Endothelial cell of umbilical vein (primary cell): ENCODE results near the gene NPM1. TPM values are rescaled to one million over a fixed set of nuclear protein-coding genes. Genes with fewer than 3 reads are reported as not detected.
A peak's percentile ranks its signal among the peaks of the same experiment; 100 is the strongest.

ENCODE experiments used
- BruUV-seq: library from RNA; stranded (reverse); fragments of 400-500 nt; replicated peaks from 2 replicates; lab custom pipeline; 2021; lab: Mats Ljungman, UMichigan
- CTCF ChIA-PET: fragments of 300-600, 350-600 bp; sonication (Branson Sonifier 250); formaldehyde crosslinking; loops from one replicate; lab custom pipeline; 2021; ENCODE audit warnings: antibody characterized with exemption, inconsistent platforms; lab: Charles Lee
- POLR2A ChIA-PET: fragments of 300-600, 350-600 bp; sonication (Branson Sonifier 250); formaldehyde crosslinking; loops from one replicate; lab custom pipeline; 2021; ENCODE audit warnings: antibody characterized with exemption, inconsistent platforms; lab: Charles Lee
- DNase-seq: peaks from one replicate; pipeline ENCODE4 v3.0.0-alpha.2; 2011; ENCODE audit warnings: low read depth, low spot score
- FAIRE-seq: peaks from 2 replicates; lab custom pipeline; 2011; peaks lifted over from hg19 to GRCh38; lab: Jason Lieb, UNC
- H2AFZ ChIP-seq: 2 replicates; pipeline ENCODE4 v1.6.0; 2012; ENCODE audit warnings: low read depth, low read length, control low read depth, inconsistent platforms
- H3K27ac ChIP-seq: 2 replicates; pipeline ENCODE4 v1.5.1; 2011; ENCODE audit warnings: low read depth, mild to moderate bottlenecking, control low read depth, low read length, moderate library complexity; ENCODE audit not compliant: insufficient read depth
- H3K27me3 ChIP-seq, 2 experiments: 2 replicates each; pipeline versions ENCODE4 v1.6.0 to v1.6.1; 2011; ENCODE audit warnings: low read length in 2 of 2, mixed read lengths in 1 of 2; ENCODE audit not compliant: control insufficient read depth in 2 of 2, insufficient read depth in 2 of 2
- H3K36me3 ChIP-seq, 2 experiments: 2 replicates in 1 of 2; 3 replicates in 1 of 2; pipeline ENCODE4 v1.5.1; 2011; ENCODE audit warnings: low read length in 2 of 2, mild to moderate bottlenecking in 1 of 2, moderate library complexity in 1 of 2; ENCODE audit not compliant: control insufficient read depth in 2 of 2, insufficient read depth in 2 of 2; ENCODE audit errors: extremely low read depth in 1 of 2
- H3K4me1 ChIP-seq: 3 replicates; pipeline ENCODE4 v1.5.1; 2011; ENCODE audit warnings: mild to moderate bottlenecking, low read length; ENCODE audit not compliant: control insufficient read depth, insufficient read depth; ENCODE audit errors: extremely low read depth
- H3K4me2 ChIP-seq: 2 replicates; pipeline ENCODE4 v1.6.1; 2011; ENCODE audit warnings: low read length, control low read depth, mixed read lengths; ENCODE audit not compliant: insufficient read depth
- H3K4me3 ChIP-seq, 3 experiments: fragments of 200-600 bp in 1 of 3; sonication (generic), shearing (Covaris generic) in 1 of 3; replicated peaks in 1 of 3; 2 replicates each; pipeline ENCODE4 v1.5.1; 2011 to 2016; ENCODE audit warnings: control low read depth in 3 of 3, low read length in 3 of 3, mild to moderate bottlenecking in 2 of 3, inconsistent platforms in 1 of 3, low read depth in 1 of 3, moderate library complexity in 1 of 3; ENCODE audit not compliant: insufficient read depth in 1 of 3
- H3K79me2 ChIP-seq: 2 replicates; pipeline ENCODE4 v1.6.0; 2012; ENCODE audit warnings: low read length, inconsistent platforms; ENCODE audit not compliant: control insufficient read depth, insufficient read depth
- H3K9ac ChIP-seq: replicated peaks from 2 replicates; pipeline ENCODE3; 2011; ENCODE audit warnings: low read length, control low read depth; ENCODE audit not compliant: insufficient read depth; ENCODE audit errors: extremely low read depth
- H3K9me1 ChIP-seq: replicated peaks from 3 replicates; pipeline ENCODE4 v1.6.0; 2011; ENCODE audit warnings: mild to moderate bottlenecking, low read length; ENCODE audit not compliant: control insufficient read depth, insufficient read depth; ENCODE audit errors: extremely low read depth
- H3K9me3 ChIP-seq: replicated peaks from 2 replicates; pipeline ENCODE4 v1.5.1; 2012; ENCODE audit warnings: low read length, inconsistent platforms; ENCODE audit not compliant: control insufficient read depth, insufficient read depth
- H4K20me1 ChIP-seq: replicated peaks from 2 replicates; pipeline ENCODE3; 2011; ENCODE audit warnings: mild to moderate bottlenecking, low read length; ENCODE audit not compliant: control insufficient read depth, insufficient read depth; ENCODE audit errors: extremely low read depth
- EZH2 ChIP-seq: IDR thresholded peaks from 2 replicates; pipeline ENCODE4 v1.6.1; 2012; ENCODE audit warnings: borderline replicate concordance, low read depth, mild to moderate bottlenecking, moderate library complexity, low read length, inconsistent platforms; ENCODE audit not compliant: severe bottlenecking
- FOS ChIP-seq: IDR thresholded peaks from 2 replicates; pipeline ENCODE4 v1.6.1; 2011; ENCODE audit warnings: mild to moderate bottlenecking, low read length, moderate library complexity, borderline replicate concordance; ENCODE audit not compliant: insufficient read depth
- JUN ChIP-seq: IDR thresholded peaks from 2 replicates; pipeline ENCODE4 v1.6.1; 2011; ENCODE audit warnings: borderline replicate concordance, low read depth; ENCODE audit not compliant: insufficient read length, insufficient read depth
- dilution Hi-C: fragments of 300-500 bp; cut with MboI; formaldehyde crosslinking; loops from one replicate; pipeline ENCODE4 v1.15.0; 2019; ENCODE audit warnings: low sequenced_read_pairs; ENCODE audit not compliant: extremely low pct_ligation_motif_present
- intact Hi-C: fragments of 100-400 bp; cut with micrococcal nuclease; formaldehyde crosslinking; loops from one replicate; pipeline ENCODE4 v1.10.0; 2022
- polyA plus RNA-seq, 4 experiments: library from polyadenylated mRNA; depleted of rRNA in 3 of 4; stranded (reverse) in 3 of 4; unstranded in 1 of 4; fragments of >200 nt; gene quantifications; 2 replicates each; pipeline versions ENCODE4 v1.2.1 to v1.2.3, GENCODE V29; 2011 to 2012; ENCODE audit warnings: missing spikeins in 1 of 4
- total RNA-seq: library from RNA; stranded (reverse); gene quantifications from 2 replicates; pipeline ENCODE4 v1.2.3, GENCODE V29; 2021

Gene NPM1
- total and polyA plus RNA-seq, 2 donors (not counting 3 experiments of a cell fraction or from before 2014, with no cell fraction given): 618 to 1,695 TPM

- Histone ChIP-seq H3K9me3 (no peaks in the 10 kb centered on the region), H2AFZ (no peak overlapping the region), H3K27me3 (peaks cover 5 to 25% of the 10 kb centered on the region in 2 experiments), H3K4me3 (peak overlapping the region in 1 of 3 experiments; percentile 12), H3K36me3 (no peaks in the 10 kb centered on the region), H3K27ac (no peak overlapping the region), H4K20me1 (no peaks in the 10 kb centered on the region), H3K79me2 (no peaks in the 10 kb centered on the region), H3K4me2 (peak overlapping the region; percentile 30), H3K9ac (no peak overlapping the region), H3K4me1 (peaks cover 13% of the 10 kb centered on the region), H3K9me1 (no peaks in the 10 kb centered on the region)
- no peak for TF ChIP-seq JUN
- peak; percentile 96 for TF ChIP-seq EZH2
- no peak for TF ChIP-seq FOS
- intact Hi-C loops: loop anchor here (1.0 kb wide), 1 partner anchor 30 kb away; no protein-coding TSS in a partner anchor
- dilution Hi-C loops: no loop called here
- DNase-seq (peak; percentile 58), FAIRE-seq (no peak)
- BruUV-seq: no TSS peak
- POLR2A ChIA-PET: interaction anchor here (0.6 kb wide), 1 partner anchor 53 kb away, joined by 3 read pairs; no protein-coding TSS in a partner anchor
- CTCF ChIA-PET: interaction anchor here (1.2 to 3.4 kb wide), 5 partner anchors 33 to 488 kb away, joined by 3 to 39 read pairs (median 8); no protein-coding TSS in a partner anchor
Observed at GRCh38 chr5:171420431-171421241, 33.0 kb downstream of the NPM1 start.
